ENCODE data around the gene PTK7. TPM values are rescaled to one million over a fixed set of nuclear protein-coding genes. Genes with fewer than 3 reads are reported as not detected.
A peak's percentile ranks its signal among the peaks of the same experiment; 100 is the strongest.

The PTK7 gene
- total RNA-seq, 6 experiments from 2014 or later = 62.8 to 115 (median 66.7) TPM

DNA sequence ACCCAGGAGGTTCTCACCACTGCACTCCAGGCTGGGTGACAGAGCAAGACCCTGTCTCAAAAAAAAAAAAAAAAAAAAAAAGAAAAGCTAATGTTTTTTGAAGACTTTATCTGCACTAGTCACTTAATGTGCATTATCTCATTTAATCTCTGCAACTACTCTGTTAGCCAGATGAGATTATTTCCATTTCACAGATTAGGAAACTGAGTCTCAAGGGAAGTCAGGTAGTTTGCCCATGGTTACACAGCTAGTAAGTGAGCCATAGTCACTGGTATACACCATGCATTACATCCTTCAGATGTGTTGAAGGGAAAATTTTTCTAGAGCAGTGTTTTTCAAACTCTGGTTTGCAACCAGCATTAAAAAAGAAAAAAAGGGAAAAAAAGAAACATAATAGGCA is 87.8 kb downstream of the PTK7 start:
- H3K27ac Mint-ChIP-seq = no peak overlapping the region

DNA sequence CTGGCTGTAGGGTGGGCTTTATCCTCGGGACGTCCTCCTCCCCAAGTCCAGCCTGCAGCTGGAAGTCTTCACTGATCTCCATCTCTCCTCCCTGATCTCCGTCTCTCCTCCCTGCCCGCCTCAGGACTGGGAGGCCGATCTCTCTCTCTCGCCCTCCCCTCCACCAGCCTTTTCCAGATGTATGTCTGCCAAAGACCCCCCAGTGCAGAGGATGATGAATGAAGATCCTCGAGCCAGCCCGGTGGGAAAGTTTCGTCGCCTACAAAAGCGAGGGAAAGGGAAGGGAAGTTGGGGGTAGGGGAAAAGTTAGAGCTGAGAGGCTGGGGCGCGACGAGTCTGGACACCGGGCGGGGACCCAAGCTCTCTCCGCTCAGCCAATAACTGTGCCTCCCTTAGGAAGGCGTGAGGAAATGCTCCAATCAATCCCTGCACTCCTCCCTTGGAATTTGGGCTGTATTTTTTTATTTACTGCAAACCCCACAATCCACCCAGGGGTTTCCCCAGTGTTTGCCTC is 94.4 kb downstream of the PTK7 start:
- H3K36me3 Mint-ChIP-seq (ENCODE audit: low read depth) = peaks cover 7% of the 10 kb centered on the region
- TF ChIP-seq, protein P1, sequence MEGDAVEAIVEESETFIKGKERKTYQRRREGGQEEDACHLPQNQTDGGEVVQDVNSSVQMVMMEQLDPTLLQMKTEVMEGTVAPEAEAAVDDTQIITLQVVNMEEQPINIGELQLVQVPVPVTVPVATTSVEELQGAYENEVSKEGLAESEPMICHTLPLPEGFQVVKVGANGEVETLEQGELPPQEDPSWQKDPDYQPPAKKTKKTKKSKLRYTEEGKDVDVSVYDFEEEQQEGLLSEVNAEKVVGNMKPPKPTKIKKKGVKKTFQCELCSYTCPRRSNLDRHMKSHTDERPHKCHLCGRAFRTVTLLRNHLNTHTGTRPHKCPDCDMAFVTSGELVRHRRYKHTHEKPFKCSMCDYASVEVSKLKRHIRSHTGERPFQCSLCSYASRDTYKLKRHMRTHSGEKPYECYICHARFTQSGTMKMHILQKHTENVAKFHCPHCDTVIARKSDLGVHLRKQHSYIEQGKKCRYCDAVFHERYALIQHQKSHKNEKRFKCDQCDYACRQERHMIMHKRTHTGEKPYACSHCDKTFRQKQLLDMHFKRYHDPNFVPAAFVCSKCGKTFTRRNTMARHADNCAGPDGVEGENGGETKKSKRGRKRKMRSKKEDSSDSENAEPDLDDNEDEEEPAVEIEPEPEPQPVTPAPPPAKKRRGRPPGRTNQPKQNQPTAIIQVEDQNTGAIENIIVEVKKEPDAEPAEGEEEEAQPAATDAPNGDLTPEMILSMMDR (IDR thresholded peaks at IDR 0.05) = no peak
- DNase-seq = no peak
- H3K27me3 Mint-ChIP-seq (ENCODE audit: insufficient read depth) = peaks cover 3% of the 10 kb centered on the region; the same call in 1 of the 2 replicates
- H3K9me3 Mint-ChIP-seq = no peaks in the 10 kb centered on the region
- peak overlapping the region; percentile 92 for H3K4me3 Mint-ChIP-seq
- peak overlapping the region; percentile 89 for H3K27ac Mint-ChIP-seq
- H3K4me1 Mint-ChIP-seq (ENCODE audit: low read depth) = peaks cover 34% of the 10 kb centered on the region

More for the DNA sequence above, 87.8 kb downstream of the PTK7 start:
- TF ChIP-seq, protein P1 (IDR thresholded peaks at IDR 0.05) = no peak
- Mint-ChIP-seq H3K4me1 (ENCODE audit: low read depth) (peaks cover 7% of the 10 kb centered on the region; the same call in 1 of the 2 replicates), H3K4me3 (no peak overlapping the region), H3K36me3 (ENCODE audit: low read depth) (no peaks in the 10 kb centered on the region; the same call in 1 of the 2 replicates), H3K27me3 (ENCODE audit: insufficient read depth) (peaks cover 6% of the 10 kb centered on the region), H3K9me3 (no peaks in the 10 kb centered on the region)
- no peak for DNase-seq

DNA sequence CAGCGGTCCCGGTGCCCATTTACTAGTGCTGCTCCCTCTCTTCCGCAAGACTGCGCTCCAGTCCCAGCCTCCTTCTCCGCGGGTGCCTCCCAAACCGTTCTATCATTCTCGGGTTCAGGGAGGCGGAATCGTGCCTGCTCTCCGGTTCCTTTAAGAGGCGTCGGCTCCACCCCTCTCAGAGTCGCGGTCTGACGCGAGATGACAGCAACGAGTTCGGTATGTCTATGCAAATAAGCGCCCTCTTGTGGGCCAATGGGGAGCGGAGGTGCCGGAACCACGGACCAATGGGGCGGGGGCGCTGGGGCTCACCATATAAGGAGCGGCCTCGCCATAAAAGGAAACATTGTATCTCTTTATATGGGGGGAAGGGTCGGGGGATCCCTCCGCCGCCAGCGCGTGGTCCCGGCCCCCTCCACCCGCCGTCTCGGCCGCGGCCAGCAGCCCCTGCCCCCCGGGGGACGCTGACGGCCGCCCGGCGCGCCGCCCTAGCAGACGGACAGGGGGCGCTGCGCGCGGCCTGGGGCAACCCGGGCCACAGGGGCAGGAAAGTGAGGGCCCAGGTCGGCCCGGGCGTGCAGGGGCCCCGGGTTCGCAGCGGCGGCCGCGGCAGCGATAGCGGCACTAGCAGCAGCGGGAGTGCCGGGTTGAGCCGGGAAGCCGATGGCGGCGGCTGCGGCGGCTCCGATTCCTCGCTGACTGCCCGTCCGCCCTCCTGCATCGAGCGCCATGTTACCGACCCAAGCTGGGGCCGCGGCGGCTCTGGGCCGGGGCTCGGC is 95.0 kb downstream of the PTK7 start, which contains the start of gene SRF:
Gene SRF (plus strand): TSS at position 339 of the 776 bp plus-strand sequence. CDS start 388 bp downstream, at position 727.
- Mint-ChIP-seq H3K36me3 (ENCODE audit: low read depth) (peaks cover 7% of the 10 kb centered on the region), H3K4me3 (peak within 1 kb of the TSS; percentile 98)

DNA sequence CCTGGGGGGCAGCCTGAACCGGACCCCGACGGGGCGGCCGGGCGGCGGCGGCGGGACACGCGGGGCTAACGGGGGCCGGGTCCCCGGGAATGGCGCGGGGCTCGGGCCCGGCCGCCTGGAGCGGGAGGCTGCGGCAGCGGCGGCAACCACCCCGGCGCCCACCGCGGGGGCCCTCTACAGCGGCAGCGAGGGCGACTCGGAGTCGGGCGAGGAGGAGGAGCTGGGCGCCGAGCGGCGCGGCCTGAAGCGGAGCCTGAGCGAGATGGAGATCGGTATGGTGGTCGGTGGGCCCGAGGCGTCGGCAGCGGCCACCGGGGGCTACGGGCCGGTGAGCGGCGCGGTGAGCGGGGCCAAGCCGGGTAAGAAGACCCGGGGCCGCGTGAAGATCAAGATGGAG is 95.6 kb downstream of the PTK7 start:
- H3K36me3 Mint-ChIP-seq (ENCODE audit: low read depth) = peaks cover 7% of the 10 kb centered on the region
- peak overlapping the region; percentile 98 for H3K4me3 Mint-ChIP-seq
- peak overlapping the region; percentile 90 for H3K27ac Mint-ChIP-seq
- TF ChIP-seq, protein P1 (IDR thresholded peaks at IDR 0.05) = no peak
- H3K4me1 Mint-ChIP-seq (ENCODE audit: low read depth) = peaks cover 40% of the 10 kb centered on the region
- no peak for DNase-seq
- peaks cover 3% of the 10 kb centered on the region; the same call in 1 of the 2 replicates for H3K27me3 Mint-ChIP-seq (ENCODE audit: insufficient read depth)
- H3K9me3 Mint-ChIP-seq = no peaks in the 10 kb centered on the region

More for the DNA sequence above, 95.0 kb downstream of the PTK7 start, which contains the start of gene SRF:
- TF ChIP-seq, protein P1 (IDR thresholded peaks at IDR 0.05) = peak; percentile 90
- H3K27ac Mint-ChIP-seq = peak within 1 kb of the TSS; percentile 90
- H3K4me1 Mint-ChIP-seq (ENCODE audit: low read depth) = peaks cover 39% of the 10 kb centered on the region
- H3K9me3 Mint-ChIP-seq = no peaks in the 10 kb centered on the region
- H3K27me3 Mint-ChIP-seq (ENCODE audit: insufficient read depth) = peaks cover 3% of the 10 kb centered on the region; the same call in 1 of the 2 replicates
- DNase-seq = peak; percentile 99

DNA sequence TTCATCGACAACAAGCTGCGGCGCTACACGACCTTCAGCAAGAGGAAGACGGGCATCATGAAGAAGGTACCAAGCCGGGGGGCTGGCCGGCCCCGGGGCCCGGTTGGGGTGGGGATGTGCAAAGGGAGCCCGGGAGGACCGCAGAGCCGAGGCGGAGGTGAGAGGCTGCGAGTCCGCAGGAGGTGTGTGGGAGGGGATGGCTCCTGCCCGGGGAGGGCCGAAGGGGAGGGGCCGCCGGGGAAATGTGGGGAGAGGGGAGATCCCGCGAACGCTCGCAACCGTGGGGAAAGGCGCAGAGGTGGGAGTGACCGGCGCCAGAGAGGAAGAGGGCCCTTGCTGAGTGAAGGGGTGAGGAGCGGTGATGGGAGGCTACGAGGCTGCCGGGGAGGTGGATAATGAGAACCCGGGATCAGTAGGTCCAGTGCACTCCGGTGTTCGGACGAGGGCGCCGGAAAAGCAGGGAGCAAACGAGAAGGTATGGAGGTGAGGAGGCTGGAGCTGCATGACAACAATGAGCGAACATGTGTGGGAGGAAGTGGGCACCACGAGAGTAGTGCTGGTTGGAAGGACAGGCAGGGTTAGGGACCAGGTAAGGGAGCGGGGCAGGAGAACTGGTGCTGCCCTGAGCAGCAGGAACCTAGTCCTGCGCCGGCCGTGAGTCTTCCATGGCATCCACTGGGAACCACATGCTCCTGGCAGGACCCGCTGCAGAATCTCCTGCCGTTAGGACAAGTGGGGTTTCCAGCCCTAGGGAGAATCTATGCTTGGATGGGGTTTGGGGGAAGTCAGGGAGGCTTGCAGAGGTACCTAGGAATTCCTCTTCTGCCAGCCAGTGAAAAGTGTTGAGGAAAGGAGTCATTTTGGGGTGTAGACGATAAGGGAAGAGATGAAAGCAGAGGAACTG is 96.2 kb downstream of the PTK7 start:
- Mint-ChIP-seq H3K9me3 (no peaks in the 10 kb centered on the region), H3K4me1 (ENCODE audit: low read depth) (peaks cover 40% of the 10 kb centered on the region), H3K36me3 (ENCODE audit: low read depth) (peaks cover 7% of the 10 kb centered on the region), H3K4me3 (peak overlapping the region; percentile 98), H3K27me3 (ENCODE audit: insufficient read depth) (peaks cover 3% of the 10 kb centered on the region; the same call in 1 of the 2 replicates), H3K27ac (peak overlapping the region; percentile 90)
- TF ChIP-seq, protein P1 (IDR thresholded peaks at IDR 0.05) = no peak
- DNase-seq = no peak
